SK-N-SH treated with all-trans-retinoic acid at 6 μM for 48 hours (cell line): ENCODE data around the gene HMX1.

ENCODE experiments used
- ARNTL ChIP-seq: fragments of 450-650 bp; formaldehyde crosslinking; IDR thresholded peaks from 2 replicates; pipeline ENCODE4 v1.5.0; 2020; ENCODE audit warnings: low read depth, mild to moderate bottlenecking, moderate library complexity, borderline replicate concordance
- CREB5 ChIP-seq: fragments of 250-450 bp; sonication (Bioruptor Pico); IDR thresholded peaks from 2 replicates; pipeline ENCODE4 v1.5.1; 2020; ENCODE audit warnings: low read depth, mild to moderate bottlenecking, moderate library complexity
- PATZ1 ChIP-seq: fragments of 250-450 bp; sonication (Bioruptor Pico); IDR thresholded peaks from 2 replicates; pipeline ENCODE4 v1.8.0; 2020; ENCODE audit warnings: mild to moderate bottlenecking, moderate library complexity, borderline replicate concordance
- POU6F1 ChIP-seq: fragments of 250-450 bp; sonication (Bioruptor Pico); IDR thresholded peaks from 2 replicates; pipeline ENCODE4 v1.8.0; 2021; ENCODE audit warnings: low read depth, mild to moderate bottlenecking, moderate library complexity, borderline replicate concordance
- TSHZ2 ChIP-seq: fragments of 250-450 bp; sonication (Bioruptor Pico); IDR thresholded peaks from 2 replicates; pipeline ENCODE4 v1.5.0; 2020; ENCODE audit warnings: mild to moderate bottlenecking, moderate library complexity
- ZFP30 ChIP-seq: fragments of 450-650 bp; formaldehyde crosslinking; IDR thresholded peaks from 2 replicates; pipeline ENCODE4 v1.5.0; 2022; ENCODE audit warnings: mild to moderate bottlenecking, moderate library complexity
- ZNF8 ChIP-seq: fragments of 450-650 bp; formaldehyde crosslinking; IDR thresholded peaks from 2 replicates; pipeline ENCODE4 v1.5.0; 2020; ENCODE audit warnings: mild to moderate bottlenecking, moderate library complexity

GRCh38 chr4:8860892-8861575, 10.6 kb downstream of the HMX1 start:
- TF ChIP-seq ZNF8 (CRISPR knock-in tag) = no peak
- TF ChIP-seq PATZ1 (CRISPR knock-in tag) = no peak
- TF ChIP-seq POU6F1 (CRISPR knock-in tag) = no peak
- no peak for TF ChIP-seq TSHZ2 (CRISPR knock-in tag)
- TF ChIP-seq ARNTL (CRISPR knock-in tag) = no peak
- TF ChIP-seq ZFP30 (CRISPR knock-in tag) = no peak
- TF ChIP-seq CREB5 = no peak
